ENCODE results near the gene CNNM4.

Gene CNNM4

GRCh38 chr2:96828874-96829273 lies 68.2 kb downstream of the CNNM4 start:
- TF ChIP-seq TSHZ2 (CRISPR knock-in tag; IDR thresholded peaks at IDR 0.05) = no peak
- TF ChIP-seq PPARA (CRISPR knock-in tag; IDR thresholded peaks at IDR 0.05; ENCODE audit: borderline replicate concordance) = no peak
- no peak for TF ChIP-seq CSRNP3 (CRISPR knock-in tag; IDR thresholded peaks at IDR 0.05)
- TF ChIP-seq RARB (CRISPR knock-in tag; IDR thresholded peaks at IDR 0.05) = no peak
- no peak for TF ChIP-seq ZFP30 (CRISPR knock-in tag; IDR thresholded peaks at IDR 0.05)
- TF ChIP-seq ISL1 (CRISPR knock-in tag; IDR thresholded peaks at IDR 0.05) = no peak
- TF ChIP-seq, protein P1, sequence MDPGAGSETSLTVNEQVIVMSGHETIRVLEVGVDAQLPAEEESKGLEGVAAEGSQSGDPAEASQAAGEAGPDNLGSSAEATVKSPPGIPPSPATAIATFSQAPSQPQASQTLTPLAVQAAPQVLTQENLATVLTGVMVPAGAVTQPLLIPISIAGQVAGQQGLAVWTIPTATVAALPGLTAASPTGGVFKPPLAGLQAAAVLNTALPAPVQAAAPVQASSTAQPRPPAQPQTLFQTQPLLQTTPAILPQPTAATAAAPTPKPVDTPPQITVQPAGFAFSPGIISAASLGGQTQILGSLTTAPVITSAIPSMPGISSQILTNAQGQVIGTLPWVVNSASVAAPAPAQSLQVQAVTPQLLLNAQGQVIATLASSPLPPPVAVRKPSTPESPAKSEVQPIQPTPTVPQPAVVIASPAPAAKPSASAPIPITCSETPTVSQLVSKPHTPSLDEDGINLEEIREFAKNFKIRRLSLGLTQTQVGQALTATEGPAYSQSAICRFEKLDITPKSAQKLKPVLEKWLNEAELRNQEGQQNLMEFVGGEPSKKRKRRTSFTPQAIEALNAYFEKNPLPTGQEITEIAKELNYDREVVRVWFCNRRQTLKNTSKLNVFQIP (CRISPR knock-in tag; IDR thresholded peaks at IDR 0.05; ENCODE audit: borderline replicate concordance, low read depth) = no peak
- TF ChIP-seq TCF4 (CRISPR knock-in tag; IDR thresholded peaks at IDR 0.05; ENCODE audit: borderline replicate concordance) = no peak
- no peak for TF ChIP-seq SNAI2 (CRISPR knock-in tag; IDR thresholded peaks at IDR 0.05)
- TF ChIP-seq PATZ1 (CRISPR knock-in tag; IDR thresholded peaks at IDR 0.05; ENCODE audit: borderline replicate concordance) = no peak
- no peak for TF ChIP-seq CREB5 (CRISPR knock-in tag; IDR thresholded peaks at IDR 0.05; ENCODE audit: low read depth)
- TF ChIP-seq ZC3H10 (CRISPR knock-in tag; IDR thresholded peaks at IDR 0.05) = no peak
- TF ChIP-seq CSDC2 (CRISPR knock-in tag; IDR thresholded peaks at IDR 0.05) = no peak
- no peak for TF ChIP-seq TOX (CRISPR knock-in tag; IDR thresholded peaks at IDR 0.05; ENCODE audit: borderline replicate concordance)
- TF ChIP-seq BACH2 (CRISPR knock-in tag; IDR thresholded peaks at IDR 0.05; ENCODE audit: borderline replicate concordance) = no peak
- TF ChIP-seq ZNF8 (CRISPR knock-in tag; IDR thresholded peaks at IDR 0.05) = no peak
- ATAC-seq = no peak

GRCh38 chr2:96830044-96830562 lies 69.4 kb downstream of the CNNM4 start:
- no peak for ATAC-seq
- TF ChIP-seq ZFP3 (CRISPR knock-in tag; IDR thresholded peaks at IDR 0.05) (no peak), ZNF565 (CRISPR knock-in tag; conservative IDR thresholded peaks at IDR 0.05; ENCODE audit: low read depth) (no peak), ESRRG (CRISPR knock-in tag; IDR thresholded peaks at IDR 0.05) (no peak), TSHZ2 (CRISPR knock-in tag; IDR thresholded peaks at IDR 0.05) (no peak), GLIS3 (CRISPR knock-in tag; IDR thresholded peaks at IDR 0.05) (no peak), PPARA (CRISPR knock-in tag; IDR thresholded peaks at IDR 0.05; ENCODE audit: borderline replicate concordance) (no peak), RARB (CRISPR knock-in tag; IDR thresholded peaks at IDR 0.05) (no peak), SNAI2 (CRISPR knock-in tag; IDR thresholded peaks at IDR 0.05) (no peak), OSR1 (CRISPR knock-in tag; IDR thresholded peaks at IDR 0.05) (no peak)

Data from SK-N-SH treated with all-trans-retinoic acid at 6 μM for 48 hours (cell line).